ENCODE data around the gene CROCC.

CROCC gene

DNA sequence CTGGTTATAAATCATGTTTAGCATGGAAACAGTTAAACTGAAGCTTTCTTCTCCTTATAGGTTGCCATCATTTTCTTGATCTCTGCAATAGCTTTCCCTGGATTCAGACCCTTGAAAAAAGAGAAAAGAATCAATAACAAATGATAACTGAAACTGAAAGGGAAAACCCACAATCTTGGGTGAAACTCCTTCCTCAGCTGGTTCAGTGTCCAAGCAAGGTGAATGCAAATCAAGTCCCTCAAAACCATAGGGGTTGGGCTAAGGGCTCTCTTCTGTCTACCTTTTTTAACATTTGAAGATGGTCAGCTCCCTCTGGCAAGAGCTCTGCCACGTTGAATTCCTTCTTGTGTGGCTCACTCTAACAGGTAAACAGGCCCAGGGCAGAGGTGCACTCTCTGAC is 97.1 kb downstream of the CROCC start:
- Histone ChIP-seq H3K4me3 (ENCODE audit: low read depth in 1 of 2, low read length in 2 of 2) (no peak overlapping the region), H3K9ac (ENCODE audit: low read depth in 1 of 2, low read length in 2 of 2) (no peak overlapping the region), H3K9me3 (ENCODE audit: control insufficient read depth in 1 of 2, low read length in 2 of 2) (no peaks in the 10 kb centered on the region), H3K27me3 (ENCODE audit: control insufficient read depth in 1 of 2, insufficient read depth in 2 of 2, low read length in 2 of 2) (no peaks in the 10 kb centered on the region), H3K36me3 (ENCODE audit: control insufficient read depth in 1 of 2, insufficient read depth in 2 of 2, low read length in 2 of 2) (peaks cover 46 to 60% of the 10 kb centered on the region in 2 donors), H3K4me1 (ENCODE audit: control insufficient read depth in 1 of 2, insufficient read depth in 2 of 2, low read length in 2 of 2) (peaks cover 0 to 3% of the 10 kb centered on the region in 2 donors), H3K27ac (ENCODE audit: low read depth, low read length) (no peak overlapping the region)

DNA sequence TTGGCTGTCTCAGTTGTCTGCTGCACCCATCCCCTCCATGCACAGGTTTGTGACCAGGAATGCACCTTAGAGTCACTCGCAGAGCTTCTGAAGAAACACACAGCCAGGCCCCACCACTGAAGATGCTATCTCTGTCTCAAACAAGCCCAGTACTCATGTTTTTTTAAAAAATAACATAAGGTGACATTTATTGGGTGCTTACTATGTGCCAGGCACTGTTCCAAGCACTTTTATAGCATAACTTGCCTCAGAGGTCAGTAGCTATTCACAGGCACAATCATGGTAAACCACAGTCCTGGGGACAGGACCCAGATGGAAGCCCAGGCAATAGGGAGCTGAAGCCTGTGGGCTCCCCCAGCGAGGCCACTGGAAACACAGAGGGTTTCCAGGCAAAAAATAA is 98.8 kb downstream of the CROCC start:
- Histone ChIP-seq H3K9me3 (ENCODE audit: control insufficient read depth in 1 of 2, low read length in 2 of 2) (no peaks in the 10 kb centered on the region), H3K27ac (ENCODE audit: low read depth, low read length) (no peak overlapping the region), H3K9ac (ENCODE audit: low read depth in 1 of 2, low read length in 2 of 2) (no peak overlapping the region), H3K4me1 (ENCODE audit: control insufficient read depth in 1 of 2, insufficient read depth in 2 of 2, low read length in 2 of 2) (no peaks in the 10 kb centered on the region), H3K27me3 (ENCODE audit: control insufficient read depth in 1 of 2, insufficient read depth in 2 of 2, low read length in 2 of 2) (no peaks in the 10 kb centered on the region), H3K4me3 (ENCODE audit: low read depth in 1 of 2, low read length in 2 of 2) (no peak overlapping the region), H3K36me3 (ENCODE audit: control insufficient read depth in 1 of 2, insufficient read depth in 2 of 2, low read length in 2 of 2) (peaks cover 55 to 71% of the 10 kb centered on the region in 2 donors)

DNA sequence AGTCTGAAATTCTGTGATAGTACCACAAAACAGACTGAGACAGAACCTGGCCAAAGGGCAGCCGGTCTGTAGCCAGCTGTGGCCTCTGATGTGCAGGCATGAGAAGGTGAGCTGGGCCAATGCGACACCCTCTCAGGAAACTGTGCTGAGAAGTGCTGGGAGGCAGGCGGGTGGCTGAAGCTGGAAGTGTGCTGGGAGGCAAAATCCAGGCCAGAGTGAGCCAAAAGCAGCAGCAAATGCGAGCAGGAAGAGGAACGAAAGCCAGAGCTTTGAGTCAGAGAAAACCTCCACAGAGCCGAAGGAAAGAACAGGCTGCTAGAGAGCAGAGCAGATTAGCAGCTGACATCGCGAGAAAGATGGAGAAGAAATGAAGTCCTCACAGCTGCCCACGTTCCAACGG is 100.2 kb downstream of the CROCC start:
- H3K9ac ChIP-seq (ENCODE audit: low read depth in 1 of 2, low read length in 2 of 2) = no peak overlapping the region
- H3K27ac ChIP-seq (ENCODE audit: low read depth, low read length) = no peak overlapping the region
- H3K27me3 ChIP-seq (ENCODE audit: control insufficient read depth in 1 of 2, insufficient read depth in 2 of 2, low read length in 2 of 2) = no peaks in the 10 kb centered on the region
- H3K4me3 ChIP-seq (ENCODE audit: low read depth in 1 of 2, low read length in 2 of 2) = no peak overlapping the region
- no peaks in the 10 kb centered on the region for H3K4me1 ChIP-seq (ENCODE audit: control insufficient read depth in 1 of 2, insufficient read depth in 2 of 2, low read length in 2 of 2)
- H3K36me3 ChIP-seq (ENCODE audit: control insufficient read depth in 1 of 2, insufficient read depth in 2 of 2, low read length in 2 of 2) = peaks cover 56 to 84% of the 10 kb centered on the region in 2 donors
- no peaks in the 10 kb centered on the region for H3K9me3 ChIP-seq (ENCODE audit: control insufficient read depth in 1 of 2, low read length in 2 of 2)

Data from duodenal mucosa (tissue), 2 donors.